H1 (cell line): ENCODE measurements around the gene ST14. TPM values are rescaled to one million over a fixed set of nuclear protein-coding genes. Genes with fewer than 3 reads are reported as not detected.

Experiments used
- CBX5 ChIP-seq: fragments of 300-800, 300-1000 bp; sonication (generic); IDR thresholded peaks from 2 replicates; pipeline ENCODE4 v1.7.1; 2016; ENCODE audit warnings: antibody characterized with exemption, low read length, low read depth
- EZH2 ChIP-seq: fragments of 200-600 bp; sonication (generic); IDR thresholded peaks from 2 replicates; pipeline ENCODE4 v1.7.1; 2012; ENCODE audit warnings: low read depth, mild to moderate bottlenecking, moderate library complexity, low read length, inconsistent platforms; ENCODE audit not compliant: severe bottlenecking
- SUZ12 ChIP-seq: fragments of 200-600 bp; sonication (generic); IDR thresholded peaks from 2 replicates; pipeline ENCODE4 v1.6.1; 2012; ENCODE audit warnings: mild to moderate bottlenecking, inconsistent platforms, low read length, moderate library complexity, mixed read lengths
- polyA plus RNA-seq, 7 experiments: library from polyadenylated mRNA; depleted of rRNA in 3 of 7; stranded (reverse) in 5 of 7; unstranded in 2 of 7; fragments of >200 nt in 5 of 7; fragments of 200-250 nt in 2 of 7; gene quantifications; 1 replicate in 5 of 7; 2 replicates in 1 of 7; 4 replicates in 1 of 7; pipeline versions ENCODE4 v1.2.1 to v1.2.3, GENCODE V29; 2011 to 2013; ENCODE audit warnings: missing spikeins in 2 of 7, mixed read lengths in 2 of 7
- total RNA-seq: library from RNA; stranded (reverse); fragmentation: NEBNext Ultra II Directional; extraction: Animal tissue kit (Norgen Biotek cat#: 25700); gene quantifications from 2 replicates; pipeline ENCODE4 v1.2.1, GENCODE V29; 2021
- TF ChIP-seq, protein P1 (sequence below): fragments of 300-600 bp; sonication (generic); IDR thresholded peaks from 2 replicates; pipeline ENCODE4 v1.7.1; 2012; ENCODE audit warnings: low read length, moderate library complexity, mild to moderate bottlenecking, inconsistent platforms; ENCODE audit not compliant: insufficient replicate concordance

The ST14 gene
- total and polyA plus RNA-seq, 2 of the 8 experiments (the other 6 are each of a cell fraction or from before 2014, with no cell fraction given), result 22.4 to 24.9 TPM

DNA sequence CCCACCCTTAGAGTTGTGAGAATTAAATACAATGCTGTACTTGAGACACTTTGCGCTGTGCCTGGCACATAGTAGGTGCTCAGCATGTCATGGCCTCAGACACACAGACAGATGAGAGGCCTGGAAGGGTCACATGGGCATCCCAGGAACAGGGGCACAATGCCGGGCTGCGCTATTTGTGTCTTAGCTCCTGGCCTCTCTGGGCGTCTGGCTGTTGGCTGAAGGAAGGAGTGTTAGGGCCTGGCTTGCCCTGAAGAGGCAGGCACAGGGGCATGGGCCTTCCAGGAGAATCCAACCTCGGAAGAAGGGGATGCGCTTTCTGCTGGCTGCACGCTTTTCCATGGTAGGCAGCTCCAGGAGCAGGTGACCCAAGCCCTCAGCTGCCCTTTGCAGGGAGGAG, 41.4 kb downstream of the ST14 start (continued):
- TF ChIP-seq, protein P1, sequence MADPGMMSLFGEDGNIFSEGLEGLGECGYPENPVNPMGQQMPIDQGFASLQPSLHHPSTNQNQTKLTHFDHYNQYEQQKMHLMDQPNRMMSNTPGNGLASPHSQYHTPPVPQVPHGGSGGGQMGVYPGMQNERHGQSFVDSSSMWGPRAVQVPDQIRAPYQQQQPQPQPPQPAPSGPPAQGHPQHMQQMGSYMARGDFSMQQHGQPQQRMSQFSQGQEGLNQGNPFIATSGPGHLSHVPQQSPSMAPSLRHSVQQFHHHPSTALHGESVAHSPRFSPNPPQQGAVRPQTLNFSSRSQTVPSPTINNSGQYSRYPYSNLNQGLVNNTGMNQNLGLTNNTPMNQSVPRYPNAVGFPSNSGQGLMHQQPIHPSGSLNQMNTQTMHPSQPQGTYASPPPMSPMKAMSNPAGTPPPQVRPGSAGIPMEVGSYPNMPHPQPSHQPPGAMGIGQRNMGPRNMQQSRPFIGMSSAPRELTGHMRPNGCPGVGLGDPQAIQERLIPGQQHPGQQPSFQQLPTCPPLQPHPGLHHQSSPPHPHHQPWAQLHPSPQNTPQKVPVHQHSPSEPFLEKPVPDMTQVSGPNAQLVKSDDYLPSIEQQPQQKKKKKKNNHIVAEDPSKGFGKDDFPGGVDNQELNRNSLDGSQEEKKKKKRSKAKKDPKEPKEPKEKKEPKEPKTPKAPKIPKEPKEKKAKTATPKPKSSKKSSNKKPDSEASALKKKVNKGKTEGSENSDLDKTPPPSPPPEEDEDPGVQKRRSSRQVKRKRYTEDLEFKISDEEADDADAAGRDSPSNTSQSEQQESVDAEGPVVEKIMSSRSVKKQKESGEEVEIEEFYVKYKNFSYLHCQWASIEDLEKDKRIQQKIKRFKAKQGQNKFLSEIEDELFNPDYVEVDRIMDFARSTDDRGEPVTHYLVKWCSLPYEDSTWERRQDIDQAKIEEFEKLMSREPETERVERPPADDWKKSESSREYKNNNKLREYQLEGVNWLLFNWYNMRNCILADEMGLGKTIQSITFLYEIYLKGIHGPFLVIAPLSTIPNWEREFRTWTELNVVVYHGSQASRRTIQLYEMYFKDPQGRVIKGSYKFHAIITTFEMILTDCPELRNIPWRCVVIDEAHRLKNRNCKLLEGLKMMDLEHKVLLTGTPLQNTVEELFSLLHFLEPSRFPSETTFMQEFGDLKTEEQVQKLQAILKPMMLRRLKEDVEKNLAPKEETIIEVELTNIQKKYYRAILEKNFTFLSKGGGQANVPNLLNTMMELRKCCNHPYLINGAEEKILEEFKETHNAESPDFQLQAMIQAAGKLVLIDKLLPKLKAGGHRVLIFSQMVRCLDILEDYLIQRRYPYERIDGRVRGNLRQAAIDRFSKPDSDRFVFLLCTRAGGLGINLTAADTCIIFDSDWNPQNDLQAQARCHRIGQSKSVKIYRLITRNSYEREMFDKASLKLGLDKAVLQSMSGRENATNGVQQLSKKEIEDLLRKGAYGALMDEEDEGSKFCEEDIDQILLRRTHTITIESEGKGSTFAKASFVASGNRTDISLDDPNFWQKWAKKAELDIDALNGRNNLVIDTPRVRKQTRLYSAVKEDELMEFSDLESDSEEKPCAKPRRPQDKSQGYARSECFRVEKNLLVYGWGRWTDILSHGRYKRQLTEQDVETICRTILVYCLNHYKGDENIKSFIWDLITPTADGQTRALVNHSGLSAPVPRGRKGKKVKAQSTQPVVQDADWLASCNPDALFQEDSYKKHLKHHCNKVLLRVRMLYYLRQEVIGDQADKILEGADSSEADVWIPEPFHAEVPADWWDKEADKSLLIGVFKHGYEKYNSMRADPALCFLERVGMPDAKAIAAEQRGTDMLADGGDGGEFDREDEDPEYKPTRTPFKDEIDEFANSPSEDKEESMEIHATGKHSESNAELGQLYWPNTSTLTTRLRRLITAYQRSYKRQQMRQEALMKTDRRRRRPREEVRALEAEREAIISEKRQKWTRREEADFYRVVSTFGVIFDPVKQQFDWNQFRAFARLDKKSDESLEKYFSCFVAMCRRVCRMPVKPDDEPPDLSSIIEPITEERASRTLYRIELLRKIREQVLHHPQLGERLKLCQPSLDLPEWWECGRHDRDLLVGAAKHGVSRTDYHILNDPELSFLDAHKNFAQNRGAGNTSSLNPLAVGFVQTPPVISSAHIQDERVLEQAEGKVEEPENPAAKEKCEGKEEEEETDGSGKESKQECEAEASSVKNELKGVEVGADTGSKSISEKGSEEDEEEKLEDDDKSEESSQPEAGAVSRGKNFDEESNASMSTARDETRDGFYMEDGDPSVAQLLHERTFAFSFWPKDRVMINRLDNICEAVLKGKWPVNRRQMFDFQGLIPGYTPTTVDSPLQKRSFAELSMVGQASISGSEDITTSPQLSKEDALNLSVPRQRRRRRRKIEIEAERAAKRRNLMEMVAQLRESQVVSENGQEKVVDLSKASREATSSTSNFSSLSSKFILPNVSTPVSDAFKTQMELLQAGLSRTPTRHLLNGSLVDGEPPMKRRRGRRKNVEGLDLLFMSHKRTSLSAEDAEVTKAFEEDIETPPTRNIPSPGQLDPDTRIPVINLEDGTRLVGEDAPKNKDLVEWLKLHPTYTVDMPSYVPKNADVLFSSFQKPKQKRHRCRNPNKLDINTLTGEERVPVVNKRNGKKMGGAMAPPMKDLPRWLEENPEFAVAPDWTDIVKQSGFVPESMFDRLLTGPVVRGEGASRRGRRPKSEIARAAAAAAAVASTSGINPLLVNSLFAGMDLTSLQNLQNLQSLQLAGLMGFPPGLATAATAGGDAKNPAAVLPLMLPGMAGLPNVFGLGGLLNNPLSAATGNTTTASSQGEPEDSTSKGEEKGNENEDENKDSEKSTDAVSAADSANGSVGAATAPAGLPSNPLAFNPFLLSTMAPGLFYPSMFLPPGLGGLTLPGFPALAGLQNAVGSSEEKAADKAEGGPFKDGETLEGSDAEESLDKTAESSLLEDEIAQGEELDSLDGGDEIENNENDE, result no peak
- no peak for TF ChIP-seq CBX5
- no peak for TF ChIP-seq EZH2
- TF ChIP-seq SUZ12, result no peak
